Neuronal stem cell (in vitro differentiated cells): ENCODE results near the gene ATP5PD.

Experiments used
- DNase-seq: peaks from one replicate; pipeline ENCODE4 v3.0.0-alpha.2; 2013; ENCODE audit warnings: low spot score
- H2AFZ ChIP-seq: one replicate; pipeline ENCODE4 v1.6.1; 2013; ENCODE audit warnings: mild to moderate bottlenecking, low read length, inconsistent platforms
- H2AK5ac ChIP-seq: 2 replicates; pipeline ENCODE4 v1.6.1; 2013; ENCODE audit warnings: low read depth, mild to moderate bottlenecking, inconsistent platforms, low read length, moderate library complexity, mixed read lengths
- H2BK120ac ChIP-seq: 2 replicates; pipeline ENCODE4 v1.6.1; 2013; ENCODE audit warnings: low read depth, mild to moderate bottlenecking, inconsistent platforms, low read length, moderate library complexity, mixed read lengths
- H2BK12ac ChIP-seq: one replicate; pipeline ENCODE4 v1.6.1; 2013; ENCODE audit warnings: low read length, inconsistent platforms
- H2BK15ac ChIP-seq: 2 replicates; pipeline ENCODE4 v1.6.1; 2013; ENCODE audit warnings: mild to moderate bottlenecking, low read length, inconsistent platforms, mixed read lengths
- H2BK5ac ChIP-seq: one replicate; pipeline ENCODE4 v1.6.1; 2013; ENCODE audit warnings: inconsistent platforms, mild to moderate bottlenecking, low read length, moderate library complexity
- H3K14ac ChIP-seq: one replicate; pipeline ENCODE4 v1.6.1; 2013; ENCODE audit warnings: low read length, inconsistent platforms
- H3K18ac ChIP-seq: 2 replicates; pipeline ENCODE4 v1.6.1; 2013; ENCODE audit warnings: low read length, inconsistent platforms
- H3K23ac ChIP-seq: 2 replicates; pipeline ENCODE4 v1.6.1; 2013; ENCODE audit warnings: low read depth, mild to moderate bottlenecking, mixed read lengths, low read length, inconsistent platforms; ENCODE audit not compliant: poor library complexity
- H3K27ac ChIP-seq: replicated peaks from 3 replicates; pipeline ENCODE4 v1.5.1; 2013; ENCODE audit warnings: low read length, inconsistent platforms
- H3K27me3 ChIP-seq, 3 experiments: 2 replicates each; pipeline ENCODE4 v1.6.1; 2013; ENCODE audit warnings: low read length in 3 of 3, mild to moderate bottlenecking in 2 of 3, inconsistent platforms in 1 of 3, low read depth in 1 of 3, mixed read lengths in 1 of 3, moderate library complexity in 1 of 3; ENCODE audit not compliant: control insufficient read depth in 3 of 3, insufficient read depth in 3 of 3
- H3K36me3 ChIP-seq, 2 donors: replicated peaks in 1 of 2; 2 replicates each; pipeline ENCODE4 v1.6.1; 2013; ENCODE audit warnings: low read length in 2 of 2; ENCODE audit not compliant: control insufficient read depth in 2 of 2, insufficient read depth in 2 of 2
- H3K4ac ChIP-seq: 2 replicates; pipeline ENCODE4 v1.6.1; 2013; ENCODE audit warnings: inconsistent platforms, mild to moderate bottlenecking, low read length, moderate library complexity
- H3K4me1 ChIP-seq, 2 donors: 1 replicate in 1 of 2; 2 replicates in 1 of 2; pipeline ENCODE4 v1.6.1; 2013; ENCODE audit warnings: low read length in 2 of 2, low read depth in 1 of 2; ENCODE audit not compliant: control insufficient read depth in 2 of 2, insufficient read depth in 1 of 2
- H3K4me2 ChIP-seq: one replicate; pipeline ENCODE4 v1.6.1; 2013; ENCODE audit warnings: mild to moderate bottlenecking, low read length, inconsistent platforms; ENCODE audit not compliant: insufficient read depth, poor library complexity, severe bottlenecking
- H3K4me3 ChIP-seq, 2 donors: 2 replicates each; pipeline ENCODE4 v1.5.1; 2013; ENCODE audit warnings: low read length in 2 of 2, mild to moderate bottlenecking in 2 of 2, inconsistent platforms in 1 of 2, moderate library complexity in 1 of 2
- H3K79me1 ChIP-seq: one replicate; pipeline ENCODE4 v1.6.1; 2013; ENCODE audit warnings: low read depth, mild to moderate bottlenecking, inconsistent platforms, low read length, moderate library complexity
- H3K9ac ChIP-seq: one replicate; pipeline ENCODE4 v1.6.1; 2013; ENCODE audit warnings: mild to moderate bottlenecking, low read depth, low read length, inconsistent platforms; ENCODE audit not compliant: poor library complexity
- H3K9me3 ChIP-seq, 2 donors: replicated peaks in 1 of 2; 2 replicates each; pipeline versions ENCODE3 to v1.6.1; 2013; ENCODE audit warnings: low read length in 2 of 2, mild to moderate bottlenecking in 2 of 2, inconsistent platforms in 1 of 2, low read depth in 1 of 2, mixed read lengths in 1 of 2, moderate library complexity in 1 of 2; ENCODE audit not compliant: control insufficient read depth in 2 of 2, insufficient read depth in 1 of 2
- H4K8ac ChIP-seq: one replicate; pipeline ENCODE4 v1.6.1; 2013; ENCODE audit warnings: low read depth, mild to moderate bottlenecking, inconsistent platforms, low read length, moderate library complexity
- H4K91ac ChIP-seq: one replicate; pipeline ENCODE4 v1.6.1; 2013; ENCODE audit warnings: low read length, low read depth, mild to moderate bottlenecking, inconsistent platforms; ENCODE audit not compliant: poor library complexity
- WGBS, 2 donors: extraction: QIAGEN DNeasy Blood & Tissue Kit; methylation state at CpG; one replicate each; pipeline ENCODE4 v1.1.7; 2013; ENCODE audit warnings: missing lambda C conversion rate in 2 of 2, mixed read lengths in 1 of 2; ENCODE audit not compliant: insufficient read length in 2 of 2, insufficient replicate concordance in 1 of 2; ENCODE audit errors: extremely low coverage in 2 of 2; 5-methylcytosine and 5-hydroxymethylcytosine counted together

ATP5PD gene

GRCh38 chr17:75051941-75052340 is 5.2 kb upstream of the ATP5PD start:
- Histone ChIP-seq H3K27ac (no peak overlapping the region), H3K79me1 (peaks cover 3% of the 10 kb centered on the region), H3K4ac (no peak overlapping the region), H2AK5ac (no peak overlapping the region), H2BK15ac (no peak overlapping the region), H2BK12ac (no peak overlapping the region), H2AFZ (no peak overlapping the region), H3K27me3 (no peaks in the 10 kb centered on the region), H3K23ac (no peak overlapping the region), H3K18ac (no peak overlapping the region), H3K9ac (no peak overlapping the region), H2BK120ac (no peak overlapping the region), H4K8ac (no peak overlapping the region), H3K4me1 (peaks cover 5 to 8% of the 10 kb centered on the region in 2 donors), H4K91ac (no peak overlapping the region), H3K4me3 (no peak overlapping the region), H3K4me2 (no peak overlapping the region), H3K14ac (no peak overlapping the region), H2BK5ac (no peak overlapping the region), H3K36me3 (peaks cover 21 to 73% of the 10 kb centered on the region in 2 donors), H3K9me3 (peaks cover 0 to 2% of the 10 kb centered on the region in 2 donors)
- no CpG with 5 or more reads among the region's 2 CpGs for WGBS, 2 donors
- DNase-seq, result no peak

GRCh38 chr17:75049706-75050105 is 2.9 kb upstream of the ATP5PD start:
- Histone ChIP-seq H3K9me3 (peaks cover 0 to 2% of the 10 kb centered on the region in 2 donors), H2BK120ac (no peak overlapping the region), H2BK5ac (no peak overlapping the region), H3K18ac (no peak overlapping the region), H4K91ac (no peak overlapping the region), H3K9ac (no peak overlapping the region), H4K8ac (no peak overlapping the region), H3K27me3 (no peaks in the 10 kb centered on the region), H3K14ac (no peak overlapping the region), H3K23ac (no peak overlapping the region), H3K4me2 (no peak overlapping the region), H2BK12ac (no peak overlapping the region), H2BK15ac (no peak overlapping the region), H3K4ac (no peak overlapping the region), H3K27ac (no peak overlapping the region), H2AFZ (no peak overlapping the region), H2AK5ac (no peak overlapping the region), H3K4me3 (no peak overlapping the region), H3K79me1 (peaks cover 3% of the 10 kb centered on the region), H3K4me1 (peaks cover 7 to 8% of the 10 kb centered on the region in 2 donors), H3K36me3 (peaks cover 21 to 54% of the 10 kb centered on the region in 2 donors)
- DNase-seq, result no peak

- Histone ChIP-seq H3K18ac (no peak overlapping the region), H3K9ac (no peak overlapping the region), H3K4me1 (peaks cover 7 to 8% of the 10 kb centered on the region in 2 donors), H2BK120ac (no peak overlapping the region), H2BK12ac (no peak overlapping the region), H2BK15ac (no peak overlapping the region), H3K14ac (no peak overlapping the region), H3K9me3 (peaks cover 0 to under 1% of the 10 kb centered on the region in 2 donors), H3K4me2 (no peak overlapping the region), H2AFZ (no peak overlapping the region), H3K36me3 (peaks cover 19 to 48% of the 10 kb centered on the region in 2 donors), H3K23ac (no peak overlapping the region), H3K27me3 (no peaks in the 10 kb centered on the region), H2AK5ac (no peak overlapping the region), H4K8ac (no peak overlapping the region), H3K4me3 (no peak overlapping the region), H4K91ac (no peak overlapping the region), H2BK5ac (no peak overlapping the region), H3K27ac (no peak overlapping the region), H3K79me1 (peaks cover 3% of the 10 kb centered on the region), H3K4ac (no peak overlapping the region)
- no peak for DNase-seq
- WGBS, 2 donors, result no CpG with 5 or more reads among the region's 5 CpGs
These were observed 2.3 kb upstream of the ATP5PD start for GRCh38 chr17:75049057-75049456.

GRCh38 chr17:75048249-75048878 is 1.6 kb upstream of the ATP5PD start:
- no peak overlapping the region for H2BK5ac ChIP-seq
- H3K27me3 ChIP-seq, result no peaks in the 10 kb centered on the region
- H3K4ac ChIP-seq, result no peak overlapping the region
- H3K79me1 ChIP-seq, result peaks cover 3% of the 10 kb centered on the region
- no peak overlapping the region for H2BK120ac ChIP-seq
- H4K8ac ChIP-seq, result no peak overlapping the region
- no peak overlapping the region for H3K9ac ChIP-seq
- no peak overlapping the region for H2BK15ac ChIP-seq
- no peaks in the 10 kb centered on the region for H3K9me3 ChIP-seq
- no peak overlapping the region for H3K14ac ChIP-seq
- no peak for DNase-seq
- no peak overlapping the region for H3K27ac ChIP-seq
- H2AK5ac ChIP-seq, result no peak overlapping the region
- H2AFZ ChIP-seq, result no peak overlapping the region
- no CpG with 5 or more reads among the region's 5 CpGs for WGBS, 2 donors
- no peak overlapping the region for H3K18ac ChIP-seq
- peaks cover 14 to 43% of the 10 kb centered on the region in 2 donors for H3K36me3 ChIP-seq
- H2BK12ac ChIP-seq, result no peak overlapping the region
- H3K23ac ChIP-seq, result no peak overlapping the region
- no peak overlapping the region for H4K91ac ChIP-seq
- peaks cover 7 to 8% of the 10 kb centered on the region in 2 donors for H3K4me1 ChIP-seq
- H3K4me2 ChIP-seq, result peak overlapping the region; percentile 98
- peak overlapping the region in 1 of 2 donors; percentile 99 for H3K4me3 ChIP-seq
